H1 (cell line): Measurements from ENCODE around the gene NLN. TPM values are rescaled to one million over a fixed set of nuclear protein-coding genes. Genes with fewer than 3 reads are reported as not detected.

Experiments used
- CTCF ChIA-PET: fragments of 300-600 bp; sonication (Branson Sonifier 250); formaldehyde crosslinking; loops from one replicate; lab custom pipeline; 2021; ENCODE audit not compliant: partially characterized antibody; lab: Charles Lee
- POLR2A ChIA-PET: fragments of 300-600 bp; sonication (Branson Sonifier 250); formaldehyde crosslinking; loops from one replicate; lab custom pipeline; 2021; ENCODE audit warnings: inconsistent platforms; ENCODE audit not compliant: partially characterized antibody; lab: Charles Lee
- DNase-seq, 2 experiments: peaks; one replicate each; pipeline versions ENCODE4 v3.0.0 to v3.0.0-alpha.2; 2010 to 2022; ENCODE audit warnings: low spot score in 2 of 2, low read depth in 1 of 2, mixed read lengths in 1 of 2
- FAIRE-seq: peaks from 2 replicates; lab custom pipeline; 2011; peaks lifted over from hg19 to GRCh38; lab: Jason Lieb, UNC
- H2AFZ ChIP-seq: 2 replicates; pipeline ENCODE4 v1.8.1; 2012; ENCODE audit warnings: low read length, inconsistent platforms
- H2AK5ac ChIP-seq: 2 replicates; pipeline ENCODE4 v1.6.1; 2013; ENCODE audit warnings: low read depth, low read length
- H2BK120ac ChIP-seq: replicated peaks from 2 replicates; pipeline ENCODE3; 2013; ENCODE audit warnings: low read depth, low read length, inconsistent platforms
- H2BK12ac ChIP-seq: 2 replicates; pipeline ENCODE4 v1.6.1; 2013; ENCODE audit warnings: low read depth, low read length
- H2BK15ac ChIP-seq: 2 replicates; pipeline ENCODE4 v1.6.1; 2013; ENCODE audit warnings: low read length
- H2BK20ac ChIP-seq: 2 replicates; pipeline ENCODE4 v1.6.1; 2013; ENCODE audit warnings: low read length
- H2BK5ac ChIP-seq: 2 replicates; pipeline ENCODE4 v1.6.1; 2013; ENCODE audit warnings: low read depth, low read length
- H3K14ac ChIP-seq: 2 replicates; pipeline ENCODE4 v1.6.1; 2013; ENCODE audit warnings: inconsistent platforms; ENCODE audit not compliant: insufficient read length
- H3K18ac ChIP-seq: 2 replicates; pipeline ENCODE4 v1.6.1; 2013; ENCODE audit warnings: low read length; ENCODE audit errors: extremely low read depth
- H3K23ac ChIP-seq: 2 replicates; pipeline ENCODE4 v1.6.1; 2013; ENCODE audit warnings: inconsistent platforms; ENCODE audit not compliant: insufficient read length
- H3K23me2 ChIP-seq: 2 replicates; pipeline ENCODE4 v1.6.1; 2013; ENCODE audit warnings: low read depth, low read length
- H3K27ac ChIP-seq: 2 replicates; pipeline ENCODE4 v1.6.1; 2011; ENCODE audit warnings: low read depth, low read length, inconsistent platforms
- H3K27me3 ChIP-seq, 4 experiments: replicated peaks in 1 of 4; 1 replicate in 1 of 4; 2 replicates in 3 of 4; pipeline versions ENCODE4 v1.6.1 to v1.8.1; 2011 to 2013; ENCODE audit warnings: low read length in 3 of 4, mild to moderate bottlenecking in 3 of 4, inconsistent platforms in 2 of 4, mixed read lengths in 2 of 4, moderate library complexity in 1 of 4; ENCODE audit not compliant: control insufficient read depth in 3 of 4, insufficient read depth in 3 of 4; ENCODE audit errors: extremely low read depth in 1 of 4
- H3K36me3 ChIP-seq, 4 experiments: 2 replicates each; pipeline versions ENCODE4 v1.6.1 to v1.8.1; 2011 to 2013; ENCODE audit warnings: mild to moderate bottlenecking in 4 of 4, low read length in 3 of 4, moderate library complexity in 2 of 4, control low read depth in 1 of 4, inconsistent platforms in 1 of 4; ENCODE audit not compliant: insufficient read depth in 4 of 4, control insufficient read depth in 2 of 4
- H3K4ac ChIP-seq: replicated peaks from 2 replicates; pipeline ENCODE3; 2013; ENCODE audit warnings: low read length, low read depth, mixed read lengths, inconsistent platforms; ENCODE audit not compliant: insufficient read length
- H3K4me1 ChIP-seq, 4 experiments: replicated peaks in 1 of 4; 1 replicate in 1 of 4; 2 replicates in 3 of 4; pipeline versions ENCODE4 v1.6.1 to v1.8.1; 2011 to 2013; ENCODE audit warnings: low read length in 3 of 4, inconsistent platforms in 2 of 4, mixed read lengths in 1 of 4; ENCODE audit not compliant: insufficient read depth in 4 of 4, control insufficient read depth in 3 of 4
- H3K4me2 ChIP-seq, 2 experiments: 2 replicates each; pipeline versions ENCODE4 v1.6.1 to v1.8.1; 2011 to 2013; ENCODE audit warnings: low read depth in 2 of 2, low read length in 2 of 2, control low read depth in 1 of 2, inconsistent platforms in 1 of 2, mild to moderate bottlenecking in 1 of 2; ENCODE audit not compliant: insufficient read depth in 1 of 2
- H3K4me3 ChIP-seq, 4 experiments: fragments of 200-600, 300-600 bp in 1 of 4; sonication (generic), shearing (Covaris generic), sonication (Bioruptor Twin) in 1 of 4; 2 replicates each; pipeline versions ENCODE4 v1.5.1 to v1.8.1; 2011 to 2016; ENCODE audit warnings: low read length in 4 of 4, low read depth in 3 of 4, control low read depth in 2 of 4, inconsistent platforms in 2 of 4, mild to moderate bottlenecking in 2 of 4, mixed read lengths in 1 of 4, moderate library complexity in 1 of 4; ENCODE audit not compliant: insufficient read depth in 2 of 4; ENCODE audit errors: extremely low read depth in 1 of 4
- H3K56ac ChIP-seq: replicated peaks from 2 replicates; pipeline ENCODE3; 2013; ENCODE audit warnings: low read depth, mild to moderate bottlenecking, mixed read lengths, low read length, inconsistent platforms; ENCODE audit not compliant: insufficient read length
- H3K79me1 ChIP-seq: 2 replicates; pipeline ENCODE4 v1.6.1; 2013; ENCODE audit warnings: low read depth, low read length, control low read depth
- H3K79me2 ChIP-seq, 2 experiments: 2 replicates each; pipeline versions ENCODE4 v1.6.1 to v1.8.1; 2012 to 2013; ENCODE audit warnings: low read length in 2 of 2, mild to moderate bottlenecking in 2 of 2, inconsistent platforms in 1 of 2; ENCODE audit not compliant: insufficient read depth in 2 of 2, control insufficient read depth in 1 of 2
- H3K9ac ChIP-seq, 4 experiments: replicated peaks in 1 of 4; 1 replicate in 1 of 4; 2 replicates in 3 of 4; pipeline versions ENCODE4 v1.6.1 to v1.8.1; 2011 to 2013; ENCODE audit warnings: low read depth in 3 of 4, low read length in 3 of 4, control low read depth in 2 of 4, mild to moderate bottlenecking in 2 of 4, moderate library complexity in 2 of 4, inconsistent platforms in 1 of 4; ENCODE audit errors: extremely low read depth in 1 of 4
- H3K9me3 ChIP-seq, 2 experiments: 2 replicates each; pipeline versions ENCODE4 v1.6.1 to v1.8.1; 2012 to 2013; ENCODE audit warnings: mild to moderate bottlenecking in 2 of 2, moderate library complexity in 2 of 2, control low read depth in 1 of 2, inconsistent platforms in 1 of 2, low read depth in 1 of 2, low read length in 1 of 2, mixed read lengths in 1 of 2; ENCODE audit not compliant: insufficient read depth in 2 of 2
- H4K20me1 ChIP-seq, 2 experiments: replicated peaks in 1 of 2; 2 replicates each; pipeline versions ENCODE3 to v1.8.1; 2011 to 2013; ENCODE audit warnings: inconsistent platforms in 2 of 2, low read length in 2 of 2, mild to moderate bottlenecking in 1 of 2; ENCODE audit not compliant: insufficient read depth in 2 of 2, control insufficient read depth in 1 of 2
- H4K5ac ChIP-seq: 2 replicates; pipeline ENCODE4 v1.6.1; 2013; ENCODE audit warnings: low read length, low read depth, mixed read lengths, inconsistent platforms; ENCODE audit not compliant: insufficient read length
- H4K8ac ChIP-seq: 2 replicates; pipeline ENCODE4 v1.8.0; 2013; ENCODE audit warnings: mild to moderate bottlenecking, moderate library complexity, low read length, inconsistent platforms; ENCODE audit not compliant: insufficient read depth; ENCODE audit errors: extremely low read depth
- H4K91ac ChIP-seq: replicated peaks from 2 replicates; pipeline ENCODE3; 2013; ENCODE audit warnings: low read length, mixed read lengths, inconsistent platforms; ENCODE audit not compliant: insufficient read length
- CREB1 ChIP-seq: IDR thresholded peaks from 2 replicates; pipeline ENCODE4 v1.6.1; 2012; ENCODE audit warnings: inconsistent platforms
- HDAC6 ChIP-seq: IDR thresholded peaks from one replicate; pipeline ENCODE4 v1.7.1; 2012; ENCODE audit warnings: low read depth, mild to moderate bottlenecking, inconsistent platforms, low read length, moderate library complexity
- KDM4A ChIP-seq: IDR thresholded peaks from one replicate; pipeline ENCODE4 v1.7.1; 2012; ENCODE audit warnings: low read depth, mild to moderate bottlenecking, moderate library complexity, low read length, inconsistent platforms; ENCODE audit not compliant: severe bottlenecking
- SIRT6 ChIP-seq: IDR thresholded peaks from one replicate; pipeline ENCODE4 v1.7.1; 2012; ENCODE audit warnings: low read length, inconsistent platforms
- WGBS, 2 experiments: shearing (Covaris generic) in 1 of 2; methylation state at CpG; one replicate each; pipeline versions ENCODE4 v1.1.6 to v1.1.7; 2013 to 2015; ENCODE audit warnings: low lambda C conversion rate in 2 of 2, mixed read lengths in 2 of 2, inconsistent platforms in 1 of 2, low coverage in 1 of 2, missing lambda C conversion rate in 1 of 2; ENCODE audit not compliant: insufficient replicate concordance in 2 of 2, insufficient coverage in 1 of 2, insufficient read length in 1 of 2; ENCODE audit errors: extremely low coverage in 1 of 2, missing lambda C conversion rate in 1 of 2; 5-methylcytosine and 5-hydroxymethylcytosine counted together
- polyA plus RNA-seq, 7 experiments: library from polyadenylated mRNA; depleted of rRNA in 3 of 7; stranded (reverse) in 5 of 7; unstranded in 2 of 7; fragments of >200 nt in 5 of 7; fragments of 200-250 nt in 2 of 7; gene quantifications; 1 replicate in 5 of 7; 2 replicates in 1 of 7; 4 replicates in 1 of 7; pipeline versions ENCODE4 v1.2.1 to v1.2.3, GENCODE V29; 2011 to 2013; ENCODE audit warnings: missing spikeins in 2 of 7, mixed read lengths in 2 of 7
- total RNA-seq: library from RNA; stranded (reverse); fragmentation: NEBNext Ultra II Directional; extraction: Animal tissue kit (Norgen Biotek cat#: 25700); gene quantifications from 2 replicates; pipeline ENCODE4 v1.2.1, GENCODE V29; 2021

The NLN gene
- total and polyA plus RNA-seq, 2 of the 8 experiments (the other 6 are each of a cell fraction or from before 2014, with no cell fraction given), result 46.7 to 192 TPM

DNA sequence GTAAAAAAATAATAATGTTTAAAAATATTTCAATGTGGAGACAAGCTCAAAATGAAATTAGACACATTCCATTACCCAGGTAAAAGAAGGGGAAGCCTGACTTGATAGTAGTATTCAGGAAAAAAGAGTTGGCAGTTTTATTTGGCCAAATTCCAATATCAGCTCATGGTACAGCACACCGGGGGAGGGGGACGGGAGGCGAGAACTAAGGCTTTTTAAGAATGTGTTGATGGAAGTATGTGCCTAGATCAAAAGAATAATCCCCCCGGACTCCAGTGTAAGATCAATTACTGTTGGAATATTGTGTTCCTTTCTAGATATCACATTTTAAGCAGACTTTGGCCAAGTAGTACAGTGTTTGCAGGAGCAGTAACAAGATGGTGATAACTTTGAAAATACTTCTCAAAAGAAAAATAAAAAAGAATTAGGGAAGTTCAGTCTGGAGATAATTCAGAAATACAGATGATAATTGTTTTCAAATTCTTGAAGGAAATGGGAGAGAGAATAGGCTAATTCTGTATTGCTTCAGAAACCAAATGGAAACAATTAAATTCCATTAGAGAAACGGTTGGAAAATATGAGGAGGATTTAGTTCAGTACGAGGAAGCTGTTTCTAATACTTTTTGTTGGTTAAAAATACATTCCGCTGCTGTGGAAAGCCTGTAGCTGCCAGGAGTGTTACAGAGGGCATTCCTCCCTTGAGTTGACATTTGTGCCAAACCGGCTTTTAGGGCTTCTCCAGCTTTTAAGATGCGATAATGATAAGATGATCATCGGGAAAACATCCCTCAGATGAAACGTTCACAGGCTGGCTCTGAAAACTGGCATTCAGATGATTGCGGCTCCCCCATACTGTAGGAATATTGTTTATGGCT is 106.3 kb downstream of the NLN start:
- no peak overlapping the region for H2BK20ac ChIP-seq
- peaks cover 0 to 2% (median 0%) of the 10 kb centered on the region in 4 experiments; a peak in 2 of 7 replicates for H3K4me1 ChIP-seq
- H3K56ac ChIP-seq, result no peak overlapping the region
- H2BK15ac ChIP-seq, result no peak overlapping the region
- no peak overlapping the region for H3K23ac ChIP-seq
- H3K79me1 ChIP-seq, result no peaks in the 10 kb centered on the region
- H3K9ac ChIP-seq, result no peak overlapping the region
- 88% methylated on average over 12 of the region's 12 CpGs; no CpG with 5 or more reads in 1 of the 2 experiments for WGBS, 2 experiments
- H3K4ac ChIP-seq, result no peak overlapping the region
- H3K36me3 ChIP-seq, result peaks cover 0 to 6% (median 2%) of the 10 kb centered on the region in 4 experiments; a peak in 3 of 8 replicates
- H2AFZ ChIP-seq, result no peak overlapping the region
- no peak overlapping the region for H3K27ac ChIP-seq
- H3K27me3 ChIP-seq, result no peaks in the 10 kb centered on the region
- FAIRE-seq (no peak), DNase-seq (no peak)
- H3K23me2 ChIP-seq, result no peaks in the 10 kb centered on the region
- H3K4me2 ChIP-seq, result no peak overlapping the region
- CTCF ChIA-PET, result interaction anchor here (1.4 kb wide), 1 partner anchor 10 kb away, joined by 3 read pairs; no protein-coding TSS in a partner anchor
- no peak overlapping the region for H2BK12ac ChIP-seq
- peaks cover 0 to 3% of the 10 kb centered on the region in 2 experiments for H4K20me1 ChIP-seq
- H2AK5ac ChIP-seq, result no peak overlapping the region
- no peak overlapping the region for H4K8ac ChIP-seq
- no peak overlapping the region for H2BK5ac ChIP-seq
- no peak overlapping the region for H4K91ac ChIP-seq
- H3K4me3 ChIP-seq, result no peak overlapping the region
- H3K9me3 ChIP-seq, result no peaks in the 10 kb centered on the region
- TF ChIP-seq HDAC6 (no peak), CREB1 (no peak), KDM4A (no peak), SIRT6 (no peak)
- TF ChIP-seq, all 59 proteins: peak for 0
- Histone ChIP-seq H2BK120ac (no peak overlapping the region), H3K14ac (no peak overlapping the region), H3K18ac (no peak overlapping the region), H3K79me2 (no peaks in the 10 kb centered on the region), H4K5ac (no peak overlapping the region)
- POLR2A ChIA-PET, result interaction anchor here (2.0 kb wide), 1 partner anchor 9 kb away, joined by 5 read pairs; no protein-coding TSS in a partner anchor
